SJSA1 (cell line): ENCODE data around the gene TMPO. TPM values are rescaled to one million over a fixed set of nuclear protein-coding genes. Genes with fewer than 3 reads are reported as not detected.
"Not testable (repeated sequence)": the region's sequence is repeated elsewhere in the genome, so short reads cannot be mapped to it uniquely, and the experiment has no call there.

Experiments
- DNase-seq, 2 experiments: peaks; one replicate each; pipeline ENCODE4 v3.0.0-alpha.2; 2015 to 2020; ENCODE audit warnings: low spot score in 2 of 2, low read depth in 1 of 2
- H3K27ac ChIP-seq: fragments of 250-450 bp; sonication (Bioruptor Pico); 2 replicates; pipeline ENCODE4 v1.5.1; 2020; ENCODE audit warnings: mild to moderate bottlenecking, moderate library complexity
- H3K27me3 ChIP-seq: fragments of 250-450 bp; sonication (Bioruptor Pico); replicated peaks from 2 replicates; pipeline ENCODE4 v1.5.1; 2020; ENCODE audit warnings: mild to moderate bottlenecking, moderate library complexity
- H3K36me3 ChIP-seq: fragments of 250-450 bp; sonication (Bioruptor Pico); 2 replicates; pipeline ENCODE4 v1.5.1; 2020; ENCODE audit warnings: mild to moderate bottlenecking
- H3K4me1 ChIP-seq: fragments of 250-450 bp; sonication (Bioruptor Pico); replicated peaks from 2 replicates; pipeline ENCODE4 v1.6.1; 2021; ENCODE audit warnings: mild to moderate bottlenecking
- H3K4me3 ChIP-seq: fragments of 250-450 bp; sonication (Bioruptor Pico); 2 replicates; pipeline ENCODE4 v1.5.1; 2020; ENCODE audit warnings: mild to moderate bottlenecking
- H3K9me3 ChIP-seq: fragments of 250-450 bp; sonication (Bioruptor Pico); replicated peaks from 2 replicates; pipeline ENCODE4 v1.5.1; 2020; ENCODE audit warnings: mild to moderate bottlenecking
- total RNA-seq: library from RNA; depleted of rRNA; stranded (reverse); fragments of >200 nt; shearing (Covaris generic); gene quantifications from 2 replicates; pipeline ENCODE4 v1.2.3, GENCODE V29; 2014

Gene TMPO
- total RNA-seq, 1 experiment from 2014 or later = 271 TPM

GRCh38 chr12:98530068-98530467 is 14.7 kb downstream of the TMPO start:
- no peak for DNase-seq
- H3K4me1 ChIP-seq = no peaks in the 10 kb centered on the region
- H3K36me3 ChIP-seq = peaks cover 86% of the 10 kb centered on the region
- no peaks in the 10 kb centered on the region for H3K27me3 ChIP-seq
- no peak overlapping the region for H3K4me3 ChIP-seq
- no peak overlapping the region for H3K27ac ChIP-seq
- H3K9me3 ChIP-seq = no peaks in the 10 kb centered on the region

GRCh38 chr12:98532687-98533304 is 17.4 kb downstream of the TMPO start:
- peak in 1 of 2 experiments; percentile 55 for DNase-seq
- Histone ChIP-seq H3K9me3 (no peaks in the 10 kb centered on the region), H3K36me3 (peaks cover 90% of the 10 kb centered on the region), H3K27ac (no peak overlapping the region), H3K4me1 (no peaks in the 10 kb centered on the region), H3K27me3 (no peaks in the 10 kb centered on the region), H3K4me3 (no peak overlapping the region)

GRCh38 chr12:98533723-98534251 is 18.4 kb downstream of the TMPO start:
- peaks cover 90% of the 10 kb centered on the region for H3K36me3 ChIP-seq
- DNase-seq = no peak
- no peaks in the 10 kb centered on the region for H3K4me1 ChIP-seq
- H3K4me3 ChIP-seq = no peak overlapping the region
- H3K27me3 ChIP-seq = no peaks in the 10 kb centered on the region
- no peaks in the 10 kb centered on the region for H3K9me3 ChIP-seq
- H3K27ac ChIP-seq = no peak overlapping the region

- peaks cover 88% of the 10 kb centered on the region for H3K36me3 ChIP-seq
- H3K9me3 ChIP-seq = no peaks in the 10 kb centered on the region
- H3K4me1 ChIP-seq = no peaks in the 10 kb centered on the region
These were observed 22.6 kb downstream of the TMPO start for GRCh38 chr12:98538031-98538430.

GRCh38 chr12:98543701-98544100 is 28.3 kb downstream of the TMPO start:
- H3K4me3 ChIP-seq = no peak overlapping the region
- H3K36me3 ChIP-seq = peaks cover 83% of the 10 kb centered on the region
- H3K27me3 ChIP-seq = no peaks in the 10 kb centered on the region
- H3K27ac ChIP-seq = no peak overlapping the region
- no peaks in the 10 kb centered on the region for H3K4me1 ChIP-seq
- no peak for DNase-seq
- H3K9me3 ChIP-seq = no peaks in the 10 kb centered on the region

More at GRCh38 chr12:98538031-98538430, 22.6 kb downstream of the TMPO start:
- no peaks in the 10 kb centered on the region for H3K27me3 ChIP-seq
- DNase-seq = no peak
- H3K4me3 ChIP-seq = no peak overlapping the region
- no peak overlapping the region for H3K27ac ChIP-seq

GRCh38 chr12:98544751-98545150 is 29.4 kb downstream of the TMPO start:
- Histone ChIP-seq H3K27me3 (no peaks in the 10 kb centered on the region), H3K36me3 (peaks cover 84% of the 10 kb centered on the region), H3K27ac (no peak overlapping the region), H3K4me1 (no peaks in the 10 kb centered on the region), H3K4me3 (no peak overlapping the region), H3K9me3 (no peaks in the 10 kb centered on the region)
- DNase-seq = no peak

- Histone ChIP-seq H3K4me1 (no peaks in the 10 kb centered on the region), H3K4me3 (no peak overlapping the region), H3K9me3 (no peaks in the 10 kb centered on the region), H3K27ac (no peak overlapping the region), H3K36me3 (peaks cover 63% of the 10 kb centered on the region), H3K27me3 (no peaks in the 10 kb centered on the region)
- no peak for DNase-seq
These were observed 34.2 kb downstream of the TMPO start for GRCh38 chr12:98549371-98550110.

- DNase-seq = no peak
- no peaks in the 10 kb centered on the region for H3K27me3 ChIP-seq
- H3K9me3 ChIP-seq = no peaks in the 10 kb centered on the region
- no peak overlapping the region for H3K4me3 ChIP-seq
- H3K4me1 ChIP-seq = no peaks in the 10 kb centered on the region
- H3K36me3 ChIP-seq = peaks cover 42% of the 10 kb centered on the region
- no peak overlapping the region for H3K27ac ChIP-seq
These were observed 36.4 kb downstream of the TMPO start for GRCh38 chr12:98551787-98552186.

- not testable (repeated sequence) for H3K36me3 ChIP-seq, DNase-seq, H3K27ac ChIP-seq, H3K4me3 ChIP-seq, H3K9me3 ChIP-seq, H3K27me3 ChIP-seq, H3K4me1 ChIP-seq
These were observed 42.7 kb downstream of the TMPO start for GRCh38 chr12:98558097-98558496.

- DNase-seq = no peak
- Histone ChIP-seq H3K4me3 (no peak overlapping the region), H3K4me1 (no peaks in the 10 kb centered on the region), H3K27me3 (no peaks in the 10 kb centered on the region), H3K36me3 (no peaks in the 10 kb centered on the region), H3K27ac (no peak overlapping the region), H3K9me3 (0 out of 2 replicates have a peak, but pooled peaks cover 5% of the 10 kb centered on the region)
These were observed 44.3 kb downstream of the TMPO start for GRCh38 chr12:98559666-98560065.

GRCh38 chr12:98561846-98562245 is 46.5 kb downstream of the TMPO start:
- no peak overlapping the region for H3K27ac ChIP-seq
- no peaks in the 10 kb centered on the region for H3K4me1 ChIP-seq
- no peak for DNase-seq
- H3K27me3 ChIP-seq = no peaks in the 10 kb centered on the region
- no peak overlapping the region for H3K4me3 ChIP-seq
- H3K36me3 ChIP-seq = no peaks in the 10 kb centered on the region
- H3K9me3 ChIP-seq = 0 out of 2 replicates have a peak, but pooled peaks cover 5% of the 10 kb centered on the region

GRCh38 chr12:98572010-98572409 is 56.6 kb downstream of the TMPO start:
- Histone ChIP-seq H3K9me3 (no peaks in the 10 kb centered on the region), H3K36me3 (no peaks in the 10 kb centered on the region), H3K27me3 (no peaks in the 10 kb centered on the region), H3K4me3 (no peak overlapping the region), H3K4me1 (no peaks in the 10 kb centered on the region), H3K27ac (no peak overlapping the region)
- DNase-seq = no peak

GRCh38 chr12:98574110-98574509 is 58.7 kb downstream of the TMPO start:
- Histone ChIP-seq H3K9me3 (no peaks in the 10 kb centered on the region), H3K27me3 (no peaks in the 10 kb centered on the region), H3K27ac (no peak overlapping the region), H3K4me3 (no peak overlapping the region), H3K36me3 (no peaks in the 10 kb centered on the region), H3K4me1 (no peaks in the 10 kb centered on the region)
- DNase-seq = no peak

- Histone ChIP-seq H3K36me3 (no peaks in the 10 kb centered on the region), H3K4me3 (no peak overlapping the region), H3K27ac (no peak overlapping the region), H3K27me3 (no peaks in the 10 kb centered on the region), H3K4me1 (no peaks in the 10 kb centered on the region), H3K9me3 (no peaks in the 10 kb centered on the region)
- no peak for DNase-seq
These were observed 59.6 kb downstream of the TMPO start for GRCh38 chr12:98575013-98575412.
